Stimulated activated CD4-positive, alpha-beta T cell treated with anti-CD3 and anti-CD28 coated beads, Interleukin-1b, Interleukin-23, amount 100 ng/mL, for 48 hours (primary cell): ENCODE results near the gene TMA16.

Experiments used
- DNase-seq: peaks from one replicate; pipeline ENCODE4 v3.0.0-alpha.2; 2020

The TMA16 gene

DNA sequence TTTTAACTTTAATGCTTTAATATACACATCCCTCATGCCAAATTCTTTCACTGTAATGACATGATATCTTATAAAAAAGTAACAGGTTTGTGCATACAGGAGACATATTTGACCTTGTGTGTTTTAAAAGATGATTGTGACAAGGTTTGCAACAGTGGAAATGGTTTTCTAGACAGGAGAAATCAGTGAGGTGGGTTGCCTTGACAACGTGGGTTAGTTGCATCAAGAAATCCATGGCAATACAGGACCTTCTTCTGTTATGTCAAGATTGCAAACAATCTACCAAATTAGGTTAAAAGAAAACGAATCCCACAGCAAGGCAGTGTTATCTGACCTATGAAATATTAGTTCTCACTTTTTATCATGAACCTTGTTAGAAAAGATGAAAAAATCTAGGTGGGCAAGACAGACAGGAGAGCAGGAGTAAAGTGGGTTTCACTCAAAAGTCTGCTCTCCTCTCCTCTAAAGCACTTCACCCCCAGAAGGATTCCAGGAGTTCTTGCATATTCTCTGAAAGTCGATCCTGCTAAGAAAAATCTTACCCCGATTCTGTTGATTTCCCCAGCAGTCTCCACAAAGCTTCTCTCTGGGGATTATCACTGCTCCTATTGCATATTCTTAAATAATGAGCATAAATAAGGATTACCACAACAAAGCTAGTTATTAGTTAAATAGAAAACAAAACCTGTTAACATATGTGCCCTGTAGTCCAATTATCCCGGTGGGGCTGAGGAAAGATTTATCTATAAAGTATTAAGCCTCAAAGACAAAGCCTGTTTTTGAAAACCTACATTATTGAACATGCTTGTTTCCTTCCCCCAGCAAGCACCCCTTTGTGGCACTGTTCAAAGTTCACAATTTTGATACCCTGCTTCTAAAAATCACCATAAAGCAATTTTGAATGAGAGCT is 71.0 kb downstream of the TMA16 start:
- DNase-seq = no peak

- no peak for DNase-seq
Observed at GRCh38 chr4:163566257-163566796, 71.8 kb downstream of the TMA16 start.

- DNase-seq = no peak
Observed at GRCh38 chr4:163568843-163569242, 74.4 kb downstream of the TMA16 start.
